ENCODE measurements around the gene TRA2B.
"Not testable (repeated sequence)": the region's sequence is repeated elsewhere in the genome, so short reads cannot be mapped to it uniquely, and the experiment has no call there.

The TRA2B gene

GRCh38 chr3:185927501-185928200 lies 10.2 kb downstream of the TRA2B start:
- no peak for DNase-seq (ENCODE audit: low read depth)

DNA sequence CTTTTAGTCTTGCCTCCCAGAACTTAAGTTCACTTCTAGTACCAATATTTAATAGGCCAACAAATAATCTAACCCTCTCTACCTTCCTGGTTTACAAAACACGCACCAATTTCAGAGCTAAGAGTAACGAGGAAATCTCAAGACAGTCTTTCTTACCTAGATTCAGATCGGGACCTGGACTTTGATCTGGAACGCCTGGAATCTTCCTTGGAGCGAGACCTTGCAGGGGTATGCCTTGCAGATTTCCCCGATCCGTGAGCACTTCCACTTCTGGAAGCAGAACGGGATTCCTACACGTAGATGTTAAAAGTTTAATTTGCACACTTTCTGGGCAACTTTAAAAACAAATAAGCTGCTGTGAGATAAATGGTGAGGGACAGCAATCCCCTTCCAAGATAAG lies 11.4 kb downstream of the TRA2B start:
- DNase-seq (ENCODE audit: low read depth): no peak

GRCh38 chr3:185925353-185925752 lies 12.5 kb downstream of the TRA2B start:
- DNase-seq (ENCODE audit: low read depth): no peak

- no peak for DNase-seq (ENCODE audit: low read depth)
Measured at GRCh38 chr3:185924375-185924774, 13.4 kb downstream of the TRA2B start.

DNA sequence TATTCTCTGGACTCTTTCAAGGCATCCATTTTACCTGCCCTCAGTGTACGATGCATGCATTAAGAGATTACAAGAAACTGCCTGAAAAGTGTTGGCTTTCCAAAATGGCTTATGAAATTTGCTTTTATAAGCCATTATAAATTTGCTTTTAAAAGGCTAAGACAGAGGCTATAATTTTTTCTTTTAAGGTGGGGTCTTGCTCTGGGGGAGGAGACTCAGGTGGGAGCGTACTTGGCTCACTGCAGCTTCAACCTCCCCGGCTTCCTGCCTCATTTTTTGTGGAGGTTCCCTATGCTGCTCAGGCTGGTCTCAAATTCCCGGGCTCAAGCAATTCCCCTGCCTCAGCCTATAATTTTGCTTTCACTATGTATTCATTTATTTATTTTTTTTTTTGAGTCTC lies 17.6 kb downstream of the TRA2B start:
- DNase-seq (ENCODE audit: low read depth): no peak

GRCh38 chr3:185916042-185916833 lies 21.6 kb downstream of the TRA2B start:
- no peak for DNase-seq (ENCODE audit: low read depth)

DNA sequence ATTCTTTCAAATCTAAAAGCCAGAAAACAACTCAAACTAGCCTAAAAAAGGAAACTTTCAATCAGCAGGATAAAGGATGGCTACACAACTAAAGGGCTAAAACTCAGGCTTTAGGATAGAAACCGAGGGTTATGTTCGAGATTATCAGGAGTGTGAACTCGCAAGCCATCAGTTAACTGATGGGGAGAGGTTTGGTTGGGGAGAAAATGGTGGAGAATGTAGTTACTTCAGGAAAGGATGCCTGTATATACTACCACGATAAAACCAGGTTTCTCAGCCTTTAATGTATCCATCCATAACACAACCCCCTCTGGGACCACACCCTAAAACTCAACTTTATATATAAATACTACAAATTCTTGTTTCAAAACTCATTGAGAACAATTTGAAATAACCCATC lies 22.2 kb downstream of the TRA2B start:
- DNase-seq (ENCODE audit: low read depth): no peak

GRCh38 chr3:185914911-185915629 lies 22.7 kb downstream of the TRA2B start:
- no peak for DNase-seq (ENCODE audit: low read depth)

GRCh38 chr3:185912929-185913901 lies 24.6 kb downstream of the TRA2B start:
- DNase-seq (ENCODE audit: low read depth): no peak

- DNase-seq (ENCODE audit: low read depth): no peak
Measured at GRCh38 chr3:185912512-185912911, 25.3 kb downstream of the TRA2B start.

- not testable (repeated sequence) for DNase-seq (ENCODE audit: low read depth)
Measured at GRCh38 chr3:185911076-185911448, 26.8 kb downstream of the TRA2B start.

DNA sequence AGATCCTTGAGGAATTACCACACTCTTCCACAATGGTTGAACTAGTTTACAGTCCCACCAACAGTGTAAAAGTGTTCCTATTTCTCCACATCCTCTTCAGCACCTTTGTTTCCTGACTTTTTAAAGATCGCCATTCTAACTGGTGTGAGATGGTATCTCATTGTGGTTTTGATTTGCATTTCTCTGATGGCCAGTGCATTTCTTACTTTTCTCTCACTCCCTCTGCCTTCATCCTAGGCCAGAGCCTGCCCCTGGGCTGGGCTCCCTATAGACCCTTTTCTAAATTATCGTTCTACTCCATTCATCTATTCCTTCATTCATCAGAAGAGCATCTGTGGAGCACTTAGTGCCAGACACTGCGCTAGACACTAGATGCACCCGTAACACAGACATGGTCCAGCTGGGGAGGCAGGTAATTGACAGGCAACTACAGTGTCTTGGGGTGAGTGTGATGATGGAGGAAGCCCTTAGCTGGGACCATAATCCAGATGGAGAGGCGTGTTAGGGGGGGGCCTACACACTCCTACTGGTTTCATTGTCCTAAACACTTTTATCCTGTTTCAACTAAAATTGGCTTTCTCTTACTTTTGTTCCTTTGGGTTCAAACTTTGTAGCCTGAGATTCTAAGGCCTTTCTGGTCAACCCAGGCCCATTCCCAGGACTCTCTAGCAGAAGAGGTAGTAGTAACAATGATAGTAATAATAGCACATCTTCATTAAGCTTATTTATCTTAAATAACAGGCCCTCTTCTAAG lies 27.3 kb downstream of the TRA2B start:
- not testable (repeated sequence) for DNase-seq (ENCODE audit: low read depth)

- DNase-seq (ENCODE audit: low read depth): not testable (repeated sequence)
Measured at GRCh38 chr3:185909913-185910312, 27.9 kb downstream of the TRA2B start.

DNA sequence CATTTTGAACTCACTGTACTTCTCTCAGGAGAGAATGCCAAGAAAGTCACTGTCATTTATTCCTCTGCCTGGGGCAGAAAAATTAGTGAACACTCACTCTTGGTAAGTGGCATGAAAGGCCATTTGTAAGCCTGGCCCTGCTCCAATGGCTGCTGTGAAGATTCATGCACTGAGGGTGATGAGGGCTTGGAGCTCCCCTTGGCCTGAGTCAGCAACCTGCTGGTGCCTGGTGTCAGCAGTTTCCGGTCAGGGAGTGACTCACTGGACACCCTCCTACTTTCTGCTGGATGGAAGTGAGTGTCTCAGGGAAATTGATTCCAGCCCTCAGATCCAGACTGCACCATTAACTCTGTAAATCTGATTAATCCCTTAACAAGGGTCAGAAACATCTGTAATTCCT lies 37.6 kb downstream of the TRA2B start:
- no peak for DNase-seq (ENCODE audit: low read depth)

DNA sequence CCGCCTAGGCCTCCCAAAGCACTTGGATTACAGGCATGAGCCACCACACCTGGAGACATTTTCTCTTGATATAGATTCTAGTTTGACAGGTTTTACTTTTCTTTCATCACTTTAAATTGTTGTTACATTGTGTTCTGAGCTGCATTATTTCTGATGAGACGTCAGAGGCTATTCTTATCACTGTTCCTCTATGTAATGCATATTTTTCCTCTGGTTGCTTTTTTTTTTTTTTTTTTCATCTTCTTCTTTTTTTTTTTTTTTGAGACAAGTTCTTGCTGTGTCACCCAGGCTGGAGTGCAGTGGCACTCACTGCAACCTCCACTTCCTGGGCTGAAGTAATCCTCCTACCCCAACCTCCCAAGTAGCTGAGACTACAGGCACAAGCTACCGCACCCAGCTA lies 41.2 kb downstream of the TRA2B start:
- no peak for DNase-seq (ENCODE audit: low read depth)

DNA sequence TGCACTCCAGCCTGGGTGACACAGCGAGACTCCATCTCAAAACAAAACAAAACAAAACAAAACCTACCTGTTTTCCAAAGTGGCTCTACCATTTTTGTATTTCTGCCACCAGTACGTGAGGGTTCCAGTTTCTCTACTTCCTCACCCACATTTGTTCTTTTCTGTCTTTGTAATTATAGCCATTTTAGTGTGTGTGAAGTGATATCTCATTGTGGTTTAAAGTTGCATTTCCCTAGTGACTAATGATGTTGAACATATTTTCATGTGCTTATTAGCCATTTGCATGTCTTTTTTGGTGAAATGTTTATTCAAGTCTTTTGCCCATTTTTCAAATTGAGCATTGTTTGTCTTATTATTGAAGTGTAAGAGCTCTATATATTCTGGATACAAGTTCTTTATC lies 50.7 kb downstream of the TRA2B start:
- no peak for DNase-seq (ENCODE audit: low read depth)

DNA sequence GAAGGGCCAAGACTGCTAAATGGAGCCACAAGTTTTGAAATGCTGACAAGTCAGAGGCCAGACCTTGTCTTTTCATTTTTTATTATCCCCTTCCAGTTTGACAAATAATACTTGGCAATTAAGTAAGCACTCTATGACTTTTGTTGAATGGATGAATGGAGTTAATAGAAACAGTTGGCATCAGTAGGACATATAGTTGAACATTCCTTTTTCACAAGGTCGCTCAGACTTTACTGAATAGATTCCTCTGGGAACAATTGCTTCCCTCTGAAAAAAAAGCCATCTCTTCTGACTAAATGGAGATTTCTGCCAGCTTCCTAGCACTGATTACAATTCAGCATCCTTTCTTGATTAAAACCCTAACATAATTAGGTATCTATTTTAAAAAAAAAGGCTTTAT lies 53.2 kb downstream of the TRA2B start:
- DNase-seq (ENCODE audit: low read depth): no peak

- DNase-seq (ENCODE audit: low read depth): no peak
Measured at GRCh38 chr3:185881926-185882325, 55.9 kb downstream of the TRA2B start.

DNA sequence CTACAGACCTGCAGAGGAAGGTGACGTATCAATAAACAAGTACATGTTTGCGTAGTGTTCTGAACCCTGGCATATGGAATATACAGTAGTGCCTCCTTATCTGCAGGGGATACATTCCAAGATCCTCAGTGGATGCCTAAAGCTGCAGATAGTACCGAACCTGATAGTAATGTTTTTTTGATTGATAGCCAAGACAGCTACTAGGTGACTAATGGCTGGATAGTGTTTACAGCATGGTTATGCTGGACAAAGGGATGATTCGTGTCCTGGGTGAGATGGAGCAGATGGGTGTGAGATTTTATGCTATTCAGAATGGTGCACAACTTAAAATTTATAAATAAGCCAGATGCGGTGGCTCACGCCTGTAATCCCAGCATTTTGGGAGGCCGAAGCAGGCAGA lies 57.2 kb downstream of the TRA2B start:
- DNase-seq (ENCODE audit: low read depth): no peak

DNA sequence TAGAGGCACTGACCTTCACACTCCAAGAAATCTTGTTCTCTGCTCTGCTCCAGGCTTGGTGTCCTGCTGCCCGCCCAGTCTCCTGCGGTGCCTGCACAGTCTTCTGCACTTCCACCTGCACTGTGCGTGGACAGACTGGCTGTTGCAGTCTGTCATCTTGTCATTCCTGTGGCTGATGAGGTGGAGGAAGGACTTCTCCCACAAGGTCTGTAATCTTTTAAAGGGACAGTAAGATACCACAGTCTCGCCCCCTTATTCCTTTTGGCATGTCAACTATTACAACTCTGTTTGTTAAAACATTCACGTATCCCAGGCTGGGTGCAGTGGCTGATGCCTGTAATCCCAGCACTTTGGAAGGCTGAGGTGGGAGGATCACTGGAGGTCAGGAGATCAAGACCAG lies 58.9 kb downstream of the TRA2B start:
- DNase-seq (ENCODE audit: low read depth): no peak

GRCh38 chr3:185874119-185874518 lies 63.7 kb downstream of the TRA2B start:
- DNase-seq (ENCODE audit: low read depth): no peak
